Peyer's patch (tissue), 4 donors: ENCODE measurements around the gene HAO2. TPM values are rescaled to one million over a fixed set of nuclear protein-coding genes. Genes with fewer than 3 reads are reported as not detected.

Experiments
- DNase-seq, 3 donors: peaks; one replicate each; pipeline ENCODE4 v3.0.0-alpha.2; 2017 to 2019
- H3K27ac ChIP-seq, 4 donors: fragments of 200-600 bp; sonication (generic); one replicate each; pipeline ENCODE4 v1.5.1; 2016 to 2019
- H3K27me3 ChIP-seq, 2 donors: fragments of 200-600 bp; sonication (generic); one replicate each; pipeline ENCODE4 v1.5.1; 2019
- H3K36me3 ChIP-seq, 3 donors: fragments of 200-600 bp; sonication (generic); one replicate each; pipeline ENCODE4 v1.5.1; 2016 to 2019
- H3K4me1 ChIP-seq, 4 donors: fragments of 200-600 bp; sonication (generic); one replicate each; pipeline ENCODE4 v1.5.1; 2016 to 2019
- H3K4me3 ChIP-seq, 4 donors: fragments of 200-600 bp; sonication (generic); 1 replicate in 3 of 4; 2 replicates in 1 of 4; pipeline ENCODE4 v1.5.1; 2016 to 2019; ENCODE audit warnings: mild to moderate bottlenecking in 1 of 4
- H3K9me3 ChIP-seq, 4 donors: fragments of 200-600 bp; sonication (generic); one replicate each; pipeline ENCODE4 v1.5.1; 2016 to 2019; ENCODE audit warnings: mild to moderate bottlenecking in 1 of 4
- POLR2A ChIP-seq, 2 donors: fragments of 450-650 bp; IDR thresholded peaks; one replicate each; pipeline ENCODE4 v1.5.1; 2017; ENCODE audit warnings: antibody characterized with exemption in 2 of 2, mild to moderate bottlenecking in 2 of 2, moderate library complexity in 2 of 2
- total RNA-seq, 4 donors: library from RNA; depleted of rRNA; stranded (reverse); fragments of >200 nt; gene quantifications; one replicate each; pipeline ENCODE4 v1.1.0, GENCODE V29; 2016
- TF ChIP-seq, protein P1 (sequence below), 6 experiments: fragments of 450-650 bp in 4 of 6; fragments of 200-600 bp in 2 of 6; sonication (generic) in 1 of 6; IDR thresholded peaks; one replicate each; pipeline ENCODE4 v1.5.1; 2017 to 2019; ENCODE audit warnings: antibody characterized with exemption in 6 of 6, mild to moderate bottlenecking in 3 of 6, moderate library complexity in 1 of 6

HAO2 gene
- total RNA-seq, 4 donors from 2014 or later: 0.76 TPM; not detected in 3

DNA sequence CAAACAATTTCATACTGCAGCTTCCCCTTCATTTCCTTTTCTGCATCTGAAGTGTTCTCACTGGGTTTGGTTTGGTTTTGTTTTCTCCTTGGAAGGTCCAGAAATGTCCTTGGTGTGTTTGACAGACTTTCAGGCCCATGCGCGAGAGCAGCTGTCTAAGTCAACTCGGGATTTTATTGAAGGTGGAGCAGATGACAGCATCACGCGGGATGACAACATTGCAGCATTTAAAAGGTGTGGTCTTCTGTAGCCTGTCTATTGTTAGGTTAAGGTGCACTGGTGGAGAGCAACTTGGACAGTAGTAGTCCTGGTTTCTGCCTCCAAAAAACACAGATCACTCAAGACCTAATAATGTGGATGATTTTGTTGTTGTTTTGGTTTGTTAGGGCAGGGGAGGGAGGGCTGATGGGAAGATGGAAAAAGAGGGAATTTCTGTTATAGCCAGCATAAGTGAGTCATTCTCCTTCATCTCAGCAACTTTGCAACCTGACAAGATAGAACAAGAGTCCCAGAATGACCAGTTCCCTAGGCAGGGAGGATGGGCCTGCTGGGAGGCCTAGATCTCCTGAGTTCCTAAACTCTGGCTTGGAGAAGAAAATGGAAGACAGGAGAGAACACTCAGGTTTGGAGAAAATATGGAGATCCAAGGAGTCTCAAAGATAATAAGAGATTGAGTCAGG lies 12.5 kb downstream of the HAO2 start:
- H3K4me1 ChIP-seq: peaks cover 0 to 5% (median 0%) of the 10 kb centered on the region in 4 donors

GRCh38 chr1:119384591-119384990 lies 16.0 kb downstream of the HAO2 start:
- no peak for DNase-seq
- Histone ChIP-seq H3K27ac (no peak overlapping the region), H3K4me1 (peaks cover 0 to 5% (median 0%) of the 10 kb centered on the region in 4 donors), H3K4me3 (no peak overlapping the region), H3K27me3 (no peaks in the 10 kb centered on the region), H3K36me3 (no peaks in the 10 kb centered on the region), H3K9me3 (no peaks in the 10 kb centered on the region)
- TF ChIP-seq, protein P1, sequence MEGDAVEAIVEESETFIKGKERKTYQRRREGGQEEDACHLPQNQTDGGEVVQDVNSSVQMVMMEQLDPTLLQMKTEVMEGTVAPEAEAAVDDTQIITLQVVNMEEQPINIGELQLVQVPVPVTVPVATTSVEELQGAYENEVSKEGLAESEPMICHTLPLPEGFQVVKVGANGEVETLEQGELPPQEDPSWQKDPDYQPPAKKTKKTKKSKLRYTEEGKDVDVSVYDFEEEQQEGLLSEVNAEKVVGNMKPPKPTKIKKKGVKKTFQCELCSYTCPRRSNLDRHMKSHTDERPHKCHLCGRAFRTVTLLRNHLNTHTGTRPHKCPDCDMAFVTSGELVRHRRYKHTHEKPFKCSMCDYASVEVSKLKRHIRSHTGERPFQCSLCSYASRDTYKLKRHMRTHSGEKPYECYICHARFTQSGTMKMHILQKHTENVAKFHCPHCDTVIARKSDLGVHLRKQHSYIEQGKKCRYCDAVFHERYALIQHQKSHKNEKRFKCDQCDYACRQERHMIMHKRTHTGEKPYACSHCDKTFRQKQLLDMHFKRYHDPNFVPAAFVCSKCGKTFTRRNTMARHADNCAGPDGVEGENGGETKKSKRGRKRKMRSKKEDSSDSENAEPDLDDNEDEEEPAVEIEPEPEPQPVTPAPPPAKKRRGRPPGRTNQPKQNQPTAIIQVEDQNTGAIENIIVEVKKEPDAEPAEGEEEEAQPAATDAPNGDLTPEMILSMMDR (IDR thresholded peaks at IDR 0.05): no peak
- no peak for TF ChIP-seq POLR2A (IDR thresholded peaks at IDR 0.05)

More for the DNA sequence above, 12.5 kb downstream of the HAO2 start:
- Histone ChIP-seq H3K4me3 (no peak overlapping the region), H3K27me3 (no peaks in the 10 kb centered on the region), H3K27ac (no peak overlapping the region), H3K9me3 (no peaks in the 10 kb centered on the region), H3K36me3 (no peaks in the 10 kb centered on the region)
- DNase-seq: no peak
- TF ChIP-seq, protein P1 (IDR thresholded peaks at IDR 0.05): no peak
- no peak for TF ChIP-seq POLR2A (IDR thresholded peaks at IDR 0.05)

- TF ChIP-seq, protein P1 (IDR thresholded peaks at IDR 0.05): no peak
- no peak for TF ChIP-seq POLR2A (IDR thresholded peaks at IDR 0.05)
Observed at GRCh38 chr1:119385650-119386049, 17.1 kb downstream of the HAO2 start.

DNA sequence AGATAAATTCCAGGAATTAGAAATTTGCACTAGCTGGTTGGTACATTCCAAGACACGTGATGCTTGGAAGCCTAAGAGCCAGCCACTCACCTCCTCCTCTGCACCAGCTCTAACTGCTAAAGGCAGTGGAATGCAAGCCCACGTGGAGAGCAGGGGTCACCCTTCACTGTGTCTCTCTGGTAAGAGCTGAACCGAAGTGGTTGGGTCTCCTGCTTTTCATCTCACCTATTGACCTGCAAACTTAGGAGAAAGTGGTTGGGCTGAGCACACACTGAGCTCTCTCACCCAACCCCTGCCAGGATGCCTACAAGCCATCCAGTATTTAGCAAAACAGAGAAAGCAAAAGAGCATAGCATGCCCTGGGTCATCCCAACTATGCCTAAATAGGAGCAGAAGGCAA lies 19.3 kb downstream of the HAO2 start:
- H3K4me3 ChIP-seq: no peak overlapping the region
- TF ChIP-seq, protein P1 (IDR thresholded peaks at IDR 0.05): no peak
- no peak for TF ChIP-seq POLR2A (IDR thresholded peaks at IDR 0.05)
- no peak for DNase-seq
- no peak overlapping the region for H3K27ac ChIP-seq
- no peaks in the 10 kb centered on the region for H3K36me3 ChIP-seq
- H3K4me1 ChIP-seq: peaks cover 0 to 2% (median 0%) of the 10 kb centered on the region in 4 donors
- H3K27me3 ChIP-seq: no peaks in the 10 kb centered on the region
- H3K9me3 ChIP-seq: no peaks in the 10 kb centered on the region

More at GRCh38 chr1:119385650-119386049, 17.1 kb downstream of the HAO2 start:
- DNase-seq: no peak
- Histone ChIP-seq H3K4me3 (no peak overlapping the region), H3K27ac (no peak overlapping the region), H3K27me3 (no peaks in the 10 kb centered on the region), H3K9me3 (no peaks in the 10 kb centered on the region), H3K4me1 (no peaks in the 10 kb centered on the region), H3K36me3 (no peaks in the 10 kb centered on the region)

- Histone ChIP-seq H3K36me3 (no peaks in the 10 kb centered on the region), H3K9me3 (no peaks in the 10 kb centered on the region), H3K4me1 (peaks cover 0 to 8% (median 0%) of the 10 kb centered on the region in 4 donors), H3K27me3 (no peaks in the 10 kb centered on the region), H3K27ac (no peak overlapping the region), H3K4me3 (no peak overlapping the region)
- no peak for DNase-seq
- TF ChIP-seq, protein P1 (IDR thresholded peaks at IDR 0.05): no peak
- no peak for TF ChIP-seq POLR2A (IDR thresholded peaks at IDR 0.05)
Observed at GRCh38 chr1:119388450-119388849, 19.9 kb downstream of the HAO2 start.
